PC-9 (cell line): ENCODE data around the gene PPP2R5C. TPM values are rescaled to one million over a fixed set of nuclear protein-coding genes. Genes with fewer than 3 reads are reported as not detected.
A peak's percentile ranks its signal among the peaks of the same experiment; 100 is the strongest.

ENCODE experiments used
- BruUV-seq: library from RNA; stranded (reverse); fragments of 400-500 nt; replicated peaks from 2 replicates; lab custom pipeline; 2021; lab: Mats Ljungman, UMichigan
- CTCF ChIA-PET: fragments of 300-600 bp; sonication (Branson Sonifier 250); formaldehyde crosslinking; loops from one replicate; lab custom pipeline; 2022; ENCODE audit warnings: antibody characterized with exemption; lab: Charles Lee
- POLR2A ChIA-PET: fragments of 300-600 bp; sonication (Branson Sonifier 250); formaldehyde crosslinking; loops from one replicate; lab custom pipeline; 2022; ENCODE audit warnings: antibody characterized with exemption; ENCODE audit not compliant: unreplicated experiment; lab: Charles Lee
- DNase-seq, 2 experiments: peaks; one replicate each; pipeline versions ENCODE4 v3.0.0 to v3.0.0-alpha.2; 2015 to 2022; ENCODE audit warnings: mixed read lengths in 1 of 2
- H2AFZ ChIP-seq: fragments of 200-600 bp; sonication (generic); 2 replicates; pipeline ENCODE4 v1.8.1; 2017; ENCODE audit warnings: antibody characterized with exemption
- H3F3A ChIP-seq: fragments of 200-600 bp; sonication (generic); 2 replicates; pipeline ENCODE4 v1.8.1; 2017; ENCODE audit warnings: antibody characterized with exemption, mild to moderate bottlenecking, low read depth; ENCODE audit not compliant: insufficient read depth
- H3K27ac ChIP-seq: fragments of 200-600 bp; sonication (generic); 2 replicates; pipeline ENCODE4 v1.6.1; 2016; ENCODE audit warnings: mixed run types
- H3K27me3 ChIP-seq: fragments of 200-600 bp; sonication (generic); 2 replicates; pipeline ENCODE4 v1.6.1; 2016; ENCODE audit warnings: low read depth, mixed run types; ENCODE audit not compliant: insufficient read depth
- H3K36me3 ChIP-seq: fragments of 200-600 bp; sonication (generic); 2 replicates; pipeline ENCODE4 v1.6.1; 2016; ENCODE audit warnings: low read depth, mixed run types
- H3K4me1 ChIP-seq: fragments of 200-600 bp; sonication (generic); replicated peaks from 2 replicates; pipeline ENCODE4 v1.6.1; 2016; ENCODE audit warnings: mixed run types; ENCODE audit not compliant: insufficient read depth
- H3K4me2 ChIP-seq: fragments of 200-600 bp; sonication (generic); 2 replicates; pipeline ENCODE4 v1.6.1; 2017; ENCODE audit warnings: mixed run types
- H3K4me3 ChIP-seq: fragments of 200-600 bp; sonication (generic); 2 replicates; pipeline ENCODE4 v1.6.1; 2016; ENCODE audit warnings: mixed run types
- H3K79me2 ChIP-seq: fragments of 200-600 bp; sonication (generic); 2 replicates; pipeline ENCODE4 v1.6.1; 2017; ENCODE audit warnings: low read depth, mixed run types
- H3K9me2 ChIP-seq: fragments of 200-600 bp; sonication (generic); 2 replicates; pipeline ENCODE4 v1.8.1; 2017; ENCODE audit warnings: mild to moderate bottlenecking; ENCODE audit not compliant: insufficient read depth
- H3K9me3 ChIP-seq: fragments of 200-600 bp; sonication (generic); 2 replicates; pipeline ENCODE4 v1.8.1; 2016; ENCODE audit warnings: low read depth; ENCODE audit not compliant: insufficient read depth
- H4K20me1 ChIP-seq: fragments of 200-600 bp; sonication (generic); 2 replicates; pipeline ENCODE4 v1.8.1; 2017; ENCODE audit not compliant: insufficient read depth
- EZH2 ChIP-seq: fragments of 200-600 bp; sonication (generic); IDR thresholded peaks from 2 replicates; pipeline ENCODE4 v1.8.0; 2017; ENCODE audit warnings: antibody characterized with exemption, low read depth
- intact Hi-C: fragments of 100-400 bp; cut with micrococcal nuclease; formaldehyde crosslinking; loops from one replicate; pipeline ENCODE4 v1.10.0; 2022; ENCODE audit not compliant: unreplicated experiment
- total RNA-seq: library from RNA; stranded (reverse); gene quantifications from 2 replicates; pipeline ENCODE4 v1.2.3, GENCODE V29; 2021
- TF ChIP-seq, protein P1 (sequence below): fragments of 200-600 bp; sonication (generic); conservative IDR thresholded peaks from 2 replicates; pipeline ENCODE4 v1.6.1; 2017; ENCODE audit warnings: mixed run types, antibody characterized with exemption, mild to moderate bottlenecking, moderate library complexity

The PPP2R5C gene
- total RNA-seq, 1 experiment from 2014 or later: 401 TPM

GRCh38 chr14:101813171-101813759, 51.8 kb downstream of the PPP2R5C start:
- H3K4me1 ChIP-seq: peaks cover 26% of the 10 kb centered on the region
- H3K4me2 ChIP-seq: no peak overlapping the region
- H2AFZ ChIP-seq: no peak overlapping the region
- no peaks in the 10 kb centered on the region for H3K9me2 ChIP-seq
- H3K27me3 ChIP-seq: no peaks in the 10 kb centered on the region
- 0 out of 2 replicates have a peak overlapping the region, but pooled peaks have one; percentile 1 for H3K27ac ChIP-seq
- no TSS peak for BruUV-seq
- no peaks in the 10 kb centered on the region for H3K9me3 ChIP-seq
- H3K36me3 ChIP-seq: peaks cover 25% of the 10 kb centered on the region; the same call in 1 of the 2 replicates
- DNase-seq: no peak
- peaks cover 38% of the 10 kb centered on the region for H3F3A ChIP-seq
- intact Hi-C loops: loop anchor here (5.0 kb wide), 1 partner anchor 134 kb away; no protein-coding TSS in a partner anchor
- H4K20me1 ChIP-seq: peaks cover 20% of the 10 kb centered on the region
- no peak overlapping the region for H3K4me3 ChIP-seq
- ChIA-PET CTCF (no interaction called here), POLR2A (interaction anchor here (0.6 to 0.7 kb wide), 2 partner anchors 43 to 132 kb away, joined by 3 to 4 read pairs; no protein-coding TSS in a partner anchor)
- TF ChIP-seq, protein P1, sequence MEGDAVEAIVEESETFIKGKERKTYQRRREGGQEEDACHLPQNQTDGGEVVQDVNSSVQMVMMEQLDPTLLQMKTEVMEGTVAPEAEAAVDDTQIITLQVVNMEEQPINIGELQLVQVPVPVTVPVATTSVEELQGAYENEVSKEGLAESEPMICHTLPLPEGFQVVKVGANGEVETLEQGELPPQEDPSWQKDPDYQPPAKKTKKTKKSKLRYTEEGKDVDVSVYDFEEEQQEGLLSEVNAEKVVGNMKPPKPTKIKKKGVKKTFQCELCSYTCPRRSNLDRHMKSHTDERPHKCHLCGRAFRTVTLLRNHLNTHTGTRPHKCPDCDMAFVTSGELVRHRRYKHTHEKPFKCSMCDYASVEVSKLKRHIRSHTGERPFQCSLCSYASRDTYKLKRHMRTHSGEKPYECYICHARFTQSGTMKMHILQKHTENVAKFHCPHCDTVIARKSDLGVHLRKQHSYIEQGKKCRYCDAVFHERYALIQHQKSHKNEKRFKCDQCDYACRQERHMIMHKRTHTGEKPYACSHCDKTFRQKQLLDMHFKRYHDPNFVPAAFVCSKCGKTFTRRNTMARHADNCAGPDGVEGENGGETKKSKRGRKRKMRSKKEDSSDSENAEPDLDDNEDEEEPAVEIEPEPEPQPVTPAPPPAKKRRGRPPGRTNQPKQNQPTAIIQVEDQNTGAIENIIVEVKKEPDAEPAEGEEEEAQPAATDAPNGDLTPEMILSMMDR: no peak
- peaks cover 80% of the 10 kb centered on the region for H3K79me2 ChIP-seq

- intact Hi-C loops: loop anchor here (5.0 kb wide), 1 partner anchor 133 kb away; no protein-coding TSS in a partner anchor
- peaks cover 22% of the 10 kb centered on the region for H4K20me1 ChIP-seq
- H3K4me1 ChIP-seq: peaks cover 20% of the 10 kb centered on the region
- H3K27me3 ChIP-seq: no peaks in the 10 kb centered on the region
- H2AFZ ChIP-seq: no peak overlapping the region
- 0 out of 2 replicates have a peak overlapping the region, but pooled peaks have one; percentile 1 for H3K27ac ChIP-seq
- ChIA-PET POLR2A (interaction anchor here (0.7 kb wide), 1 partner anchor 44 kb away, joined by 4 read pairs; no protein-coding TSS in a partner anchor), CTCF (no interaction called here)
- no peaks in the 10 kb centered on the region for H3K9me3 ChIP-seq
- H3K79me2 ChIP-seq: peaks cover 84% of the 10 kb centered on the region
- TF ChIP-seq EZH2: no peak
- TF ChIP-seq, protein P1: no peak
- H3K4me3 ChIP-seq: no peak overlapping the region
- no peak overlapping the region for H3K4me2 ChIP-seq
- DNase-seq: no peak
- H3K9me2 ChIP-seq: no peaks in the 10 kb centered on the region
- H3K36me3 ChIP-seq: peaks cover 25% of the 10 kb centered on the region; the same call in 1 of the 2 replicates
- no TSS peak for BruUV-seq
- peaks cover 37% of the 10 kb centered on the region for H3F3A ChIP-seq
These were observed 52.3 kb downstream of the PPP2R5C start for GRCh38 chr14:101813833-101814232.

- no peak overlapping the region for H3K4me3 ChIP-seq
- H3K9me2 ChIP-seq: no peaks in the 10 kb centered on the region
- TF ChIP-seq, protein P1: no peak
- TF ChIP-seq EZH2: no peak
- H4K20me1 ChIP-seq: peaks cover 22% of the 10 kb centered on the region
- no peak overlapping the region for H2AFZ ChIP-seq
- no peaks in the 10 kb centered on the region for H3K9me3 ChIP-seq
- no peaks in the 10 kb centered on the region for H3K27me3 ChIP-seq
- CTCF ChIA-PET: interaction anchor here (0.7 kb wide), 1 partner anchor 10 kb away, joined by 3 read pairs; no protein-coding TSS in a partner anchor
- no peak overlapping the region for H3K27ac ChIP-seq
- peaks cover 95% of the 10 kb centered on the region for H3K79me2 ChIP-seq
- peaks cover 26% of the 10 kb centered on the region for H3F3A ChIP-seq
- intact Hi-C loops: loop anchor here (5.0 kb wide), 1 partner anchor 132 kb away; no protein-coding TSS in a partner anchor
- H3K4me2 ChIP-seq: no peak overlapping the region
- H3K4me1 ChIP-seq: peaks cover 15% of the 10 kb centered on the region
- no peak for DNase-seq
- H3K36me3 ChIP-seq: peaks cover 25% of the 10 kb centered on the region; the same call in 1 of the 2 replicates
- no TSS peak for BruUV-seq
- POLR2A ChIA-PET: interaction anchor here (0.5 kb wide), 1 partner anchor 9 kb away, joined by 3 read pairs; no protein-coding TSS in a partner anchor
These were observed 53.4 kb downstream of the PPP2R5C start for GRCh38 chr14:101814934-101815333.
